NCI-H345 (cell line): ENCODE results near the gene YAE1.
"Not testable (repeated sequence)": the region's sequence is repeated elsewhere in the genome, so short reads cannot be mapped to it uniquely, and the experiment has no call there.

Experiments
- DNase-seq: peaks from one replicate; lab custom pipeline; 2025; lab: John Stamatoyannopoulos, UW

Gene YAE1

GRCh38 chr7:39566023-39566921, at the start of gene YAE1:
YAE1 (plus strand) TSS chr7:39566404; CDS start chr7:39566419, 15 bp downstream.
- DNase-seq, result peak; percentile 78

GRCh38 chr7:39516498-39516897, 49.7 kb upstream of the YAE1 start:
- DNase-seq, result no peak

GRCh38 chr7:39517240-39517639, 49.0 kb upstream of the YAE1 start:
- DNase-seq, result no peak

- no peak for DNase-seq
Measured at GRCh38 chr7:39525926-39526325, 40.3 kb upstream of the YAE1 start.

GRCh38 chr7:39526666-39527065, 39.5 kb upstream of the YAE1 start:
- no peak for DNase-seq

GRCh38 chr7:39527296-39527695, 38.9 kb upstream of the YAE1 start:
- DNase-seq, result peak; percentile 21

GRCh38 chr7:39527951-39528350, 38.3 kb upstream of the YAE1 start:
- no peak for DNase-seq

- no peak for DNase-seq
Measured at GRCh38 chr7:39528849-39529248, 37.4 kb upstream of the YAE1 start.

- no peak for DNase-seq
Measured at GRCh38 chr7:39529582-39529981, 36.6 kb upstream of the YAE1 start.

- DNase-seq, result no peak
Measured at GRCh38 chr7:39530971-39531370, 35.2 kb upstream of the YAE1 start.

GRCh38 chr7:39531818-39532217, 34.4 kb upstream of the YAE1 start:
- peak; percentile 82 for DNase-seq

GRCh38 chr7:39532832-39533231, 33.4 kb upstream of the YAE1 start:
- DNase-seq, result no peak

GRCh38 chr7:39534599-39534998, 31.6 kb upstream of the YAE1 start:
- DNase-seq, result no peak

- no peak for DNase-seq
Measured at GRCh38 chr7:39535064-39535463, 31.1 kb upstream of the YAE1 start.

GRCh38 chr7:39535720-39536119, 30.5 kb upstream of the YAE1 start:
- no peak for DNase-seq

GRCh38 chr7:39536951-39537350, 29.3 kb upstream of the YAE1 start:
- no peak for DNase-seq

GRCh38 chr7:39539816-39540215, 26.4 kb upstream of the YAE1 start:
- DNase-seq, result no peak

- peak; percentile 70 for DNase-seq
Measured at GRCh38 chr7:39540320-39540719, 25.9 kb upstream of the YAE1 start.

GRCh38 chr7:39541511-39541910, 24.7 kb upstream of the YAE1 start:
- no peak for DNase-seq

GRCh38 chr7:39544774-39545173, 21.4 kb upstream of the YAE1 start:
- DNase-seq, result not testable (repeated sequence)

- DNase-seq, result no peak
Measured at GRCh38 chr7:39547336-39547735, 18.9 kb upstream of the YAE1 start.

- DNase-seq, result no peak
Measured at GRCh38 chr7:39550411-39550810, 15.8 kb upstream of the YAE1 start.

GRCh38 chr7:39553436-39553835, 12.8 kb upstream of the YAE1 start:
- no peak for DNase-seq

- DNase-seq, result no peak
Measured at GRCh38 chr7:39554583-39555165, 11.5 kb upstream of the YAE1 start.
